SK-N-SH (cell line): ENCODE measurements around the gene TBL1XR1. TPM values are rescaled to one million over a fixed set of nuclear protein-coding genes. Genes with fewer than 3 reads are reported as not detected.

Experiments used
- CTCF ChIA-PET: fragments of 300-600, 350-600 bp; formaldehyde crosslinking; extraction: SDS; loops from one replicate; lab custom pipeline; 2021; lab: Yijun Ruan, JAX
- POLR2A ChIA-PET: fragments of 350-600 bp; sonication (Branson Sonifier 250); formaldehyde crosslinking; extraction: SDS; loops from one replicate; lab custom pipeline; 2020; ENCODE audit warnings: antibody characterized with exemption, inconsistent platforms; lab: Yijun Ruan, JAX
- DNase-seq: peaks from one replicate; pipeline ENCODE4 v3.0.0; 2012
- H2AFZ ChIP-seq: fragments of 200-600 bp; sonication (generic); 2 replicates; pipeline ENCODE4 v1.8.1; 2016; ENCODE audit warnings: antibody characterized with exemption, mild to moderate bottlenecking, low read depth
- H3F3A ChIP-seq: fragments of 200-600 bp; sonication (generic); replicated peaks from 2 replicates; pipeline ENCODE3; 2016; ENCODE audit warnings: antibody characterized with exemption, mild to moderate bottlenecking; ENCODE audit not compliant: insufficient read depth
- H3K27ac ChIP-seq, 2 experiments: fragments of 200-500 bp in 1 of 2; fragments of 200-600 bp in 1 of 2; sonication (Bioruptor generic) in 1 of 2; sonication (generic), shearing (Covaris generic) in 1 of 2; 2 replicates each; pipeline versions ENCODE4 v1.5.1 to v1.6.1; 2014 to 2016; ENCODE audit warnings: low read depth in 2 of 2, inconsistent platforms in 1 of 2, low read length in 1 of 2, mild to moderate bottlenecking in 1 of 2, mixed read lengths in 1 of 2
- H3K27me3 ChIP-seq: fragments of 200-600 bp; sonication (generic), shearing (Covaris generic); 2 replicates; pipeline ENCODE4 v1.6.1; 2016; ENCODE audit warnings: mixed run types; ENCODE audit not compliant: insufficient read depth
- H3K36me3 ChIP-seq, 2 experiments: fragments of 200-500 bp in 1 of 2; fragments of 200-600 bp in 1 of 2; sonication (Bioruptor generic) in 1 of 2; sonication (generic) in 1 of 2; replicated peaks in 1 of 2; 2 replicates each; pipeline versions ENCODE3 to v1.5.1; 2014 to 2016; ENCODE audit warnings: low read length in 1 of 2, mild to moderate bottlenecking in 1 of 2; ENCODE audit not compliant: insufficient read depth in 2 of 2, control insufficient read depth in 1 of 2
- H3K4me1 ChIP-seq, 2 experiments: fragments of 200-500 bp in 1 of 2; fragments of 200-600 bp in 1 of 2; sonication (Bioruptor generic) in 1 of 2; sonication (generic), shearing (Covaris generic) in 1 of 2; 2 replicates each; pipeline versions ENCODE4 v1.5.1 to v1.6.1; 2014 to 2016; ENCODE audit warnings: low read depth in 1 of 2, low read length in 1 of 2, mixed run types in 1 of 2; ENCODE audit not compliant: insufficient read depth in 2 of 2, control insufficient read depth in 1 of 2
- H3K4me2 ChIP-seq: fragments of 200-600 bp; sonication (generic), shearing (Covaris generic); 2 replicates; pipeline ENCODE4 v1.6.1; 2017; ENCODE audit warnings: mixed run types
- H3K4me3 ChIP-seq, 2 experiments: fragments of 200-500 bp in 1 of 2; fragments of 200-600 bp in 1 of 2; sonication (Bioruptor generic) in 1 of 2; sonication (generic), shearing (Covaris generic) in 1 of 2; 2 replicates each; pipeline versions ENCODE4 v1.5.1 to v1.8.1; 2014 to 2016; ENCODE audit warnings: low read depth in 2 of 2, inconsistent platforms in 1 of 2, low read length in 1 of 2, mild to moderate bottlenecking in 1 of 2, mixed read lengths in 1 of 2, moderate library complexity in 1 of 2
- H3K79me2 ChIP-seq: fragments of 200-600 bp; sonication (generic); 2 replicates; pipeline ENCODE4 v1.8.1; 2017; ENCODE audit warnings: mild to moderate bottlenecking; ENCODE audit not compliant: insufficient read depth
- H3K9ac ChIP-seq: fragments of 200-600 bp; sonication (generic); 2 replicates; pipeline ENCODE4 v1.6.1; 2017; ENCODE audit warnings: mixed run types
- H3K9me2 ChIP-seq: fragments of 200-600 bp; sonication (generic); 2 replicates; pipeline ENCODE4 v1.6.1; 2017; ENCODE audit warnings: mixed run types
- H3K9me3 ChIP-seq: fragments of 200-600 bp; sonication (generic); 2 replicates; pipeline ENCODE4 v1.6.1; 2017; ENCODE audit warnings: mixed run types, mild to moderate bottlenecking, moderate library complexity
- H4K20me1 ChIP-seq: fragments of 200-600 bp; sonication (generic); 2 replicates; pipeline ENCODE4 v1.6.1; 2017; ENCODE audit warnings: mild to moderate bottlenecking, mixed run types; ENCODE audit not compliant: insufficient read depth
- CHD2 ChIP-seq: fragments of 150-350 bp; IDR thresholded peaks from 2 replicates; pipeline ENCODE4 v1.6.1; 2018; ENCODE audit warnings: low read length; ENCODE audit not compliant: partially characterized antibody
- EP300 ChIP-seq, 2 experiments: IDR thresholded peaks; 2 replicates each; pipeline versions ENCODE4 v1.4.0 to v1.6.1; 2012; ENCODE audit warnings: borderline replicate concordance in 1 of 2, low read depth in 1 of 2, low read length in 1 of 2
- EZH2phosphoT487 ChIP-seq: fragments of 200-600 bp; sonication (generic); IDR thresholded peaks from 2 replicates; pipeline ENCODE4 v1.6.1; 2017; ENCODE audit warnings: low read depth, mixed run types, mild to moderate bottlenecking, antibody characterized with exemption, moderate library complexity, borderline replicate concordance
- GABPA ChIP-seq: IDR thresholded peaks from 2 replicates; pipeline ENCODE4 v1.4.0; 2012; ENCODE audit warnings: low read depth, mild to moderate bottlenecking
- IRF3 ChIP-seq: fragments of 150-350 bp; IDR thresholded peaks from 2 replicates; pipeline ENCODE4 v1.6.1; 2016; ENCODE audit warnings: mild to moderate bottlenecking, low read depth, low read length
- MAX ChIP-seq: IDR thresholded peaks from 2 replicates; pipeline ENCODE4 v1.4.0; 2012; ENCODE audit warnings: low read depth
- MEF2A ChIP-seq: IDR thresholded peaks from 2 replicates; pipeline ENCODE4 v1.4.0; 2012; ENCODE audit warnings: low read depth, borderline replicate concordance
- MXI1 ChIP-seq: IDR thresholded peaks from 2 replicates; pipeline ENCODE4 v1.6.1; 2012; ENCODE audit warnings: mild to moderate bottlenecking, low read depth, low read length, improper control_type of control experiment
- NFIC ChIP-seq: IDR thresholded peaks from 2 replicates; pipeline ENCODE4 v1.4.0; 2012; ENCODE audit warnings: borderline replicate concordance
- NRF1 ChIP-seq: IDR thresholded peaks from 2 replicates; pipeline ENCODE4 v1.6.1; 2012; ENCODE audit warnings: low read depth, mild to moderate bottlenecking, low read length
- POLR2AphosphoS5 ChIP-seq: IDR thresholded peaks from 2 replicates; pipeline ENCODE4 v1.6.1; 2012; ENCODE audit warnings: low read depth, low read length
- RCOR1 ChIP-seq: fragments of 150-350 bp; IDR thresholded peaks from 2 replicates; pipeline ENCODE4 v1.6.1; 2017; ENCODE audit warnings: antibody characterized with exemption, low read length
- RFX5 ChIP-seq: IDR thresholded peaks from 2 replicates; pipeline ENCODE4 v1.6.1; 2012; ENCODE audit warnings: mild to moderate bottlenecking, improper control_type of control experiment, low read length
- RXRA ChIP-seq: IDR thresholded peaks from 2 replicates; pipeline ENCODE4 v1.4.0; 2012; ENCODE audit warnings: low read depth, mild to moderate bottlenecking, borderline replicate concordance
- SMC3 ChIP-seq: IDR thresholded peaks from 2 replicates; pipeline ENCODE4 v1.6.1; 2012; ENCODE audit warnings: low read depth, low read length, improper control_type of control experiment
- TCF12 ChIP-seq: IDR thresholded peaks from 2 replicates; pipeline ENCODE4 v1.4.0; 2012
- USF1 ChIP-seq: IDR thresholded peaks from 2 replicates; pipeline ENCODE4 v1.4.0; 2012; ENCODE audit warnings: low read depth, borderline replicate concordance
- ZBTB33 ChIP-seq: IDR thresholded peaks from 2 replicates; pipeline ENCODE4 v1.4.0; 2012; ENCODE audit warnings: low read depth, borderline replicate concordance
- WGBS: methylation state at CpG from one replicate; pipeline ENCODE4 v1.1.6; 2017; ENCODE audit warnings: low lambda C conversion rate; 5-methylcytosine and 5-hydroxymethylcytosine counted together
- polyA plus RNA-seq, 3 experiments: library from polyadenylated mRNA; depleted of rRNA; stranded (reverse); fragments of >200 nt; gene quantifications; 2 replicates each; pipeline ENCODE4 v1.2.3, GENCODE V29; 2012

TBL1XR1 gene
- polyA plus RNA-seq, 1 of the 3 experiments (the other 2 are of a cell fraction) = 20.9 TPM

- DNase-seq = no peak
- WGBS = 61% methylated on average over 3 of the region's 3 CpGs
- Histone ChIP-seq H3K4me1 (peaks cover 24 to 43% of the 10 kb centered on the region in 2 experiments), H3F3A (peaks cover 29% of the 10 kb centered on the region), H3K9me3 (no peaks in the 10 kb centered on the region), H3K4me3 (no peak overlapping the region), H3K9ac (no peak overlapping the region), H3K4me2 (peak overlapping the region; percentile 46; the same call in 1 of the 2 replicates), H3K79me2 (peaks cover 99% of the 10 kb centered on the region), H3K27me3 (no peaks in the 10 kb centered on the region), H3K36me3 (peaks cover 0 to 6% of the 10 kb centered on the region in 2 experiments), H3K9me2 (no peaks in the 10 kb centered on the region), H2AFZ (no peak overlapping the region), H3K27ac (peak overlapping the region; percentile 55 to 62; a peak in 3 of 4 replicates), H4K20me1 (peaks cover 96% of the 10 kb centered on the region)
- ChIA-PET POLR2A (no interaction called here), CTCF (interaction anchor here (1.4 kb wide), 1 partner anchor 10 kb away, joined by 7 read pairs; no protein-coding TSS in a partner anchor)
- no peak for TF ChIP-seq RFX5
- no peak for TF ChIP-seq EP300 (IDR thresholded peaks at IDR 0.05; ENCODE audit: borderline replicate concordance in 1 of 2, low read depth in 1 of 2, low read length in 1 of 2)
- TF ChIP-seq CHD2 = no peak
- no peak for TF ChIP-seq NFIC
- TF ChIP-seq MEF2A = no peak
- TF ChIP-seq RXRA = no peak
- no peak for TF ChIP-seq GABPA
- TF ChIP-seq EZH2phosphoT487 = no peak
- no peak for TF ChIP-seq RCOR1
- TF ChIP-seq NRF1 = no peak
- no peak for TF ChIP-seq SMC3
- TF ChIP-seq MXI1 = no peak
- no peak for TF ChIP-seq MAX
- TF ChIP-seq POLR2AphosphoS5 = no peak
- no peak for TF ChIP-seq IRF3
- no peak for TF ChIP-seq USF1
- no peak for TF ChIP-seq ZBTB33
- no peak for TF ChIP-seq TCF12
Observed at GRCh38 chr3:177150218-177150916, 46.9 kb downstream of the TBL1XR1 start.
